8988T (cell line): ENCODE results near the gene FZR1.
"Not testable (repeated sequence)": the region's sequence is repeated elsewhere in the genome, so short reads cannot be mapped to it uniquely, and the experiment has no call there.

ENCODE experiments used
- DNase-seq: peaks from one replicate; pipeline ENCODE4 v3.0.0; 2011

FZR1 gene

DNA sequence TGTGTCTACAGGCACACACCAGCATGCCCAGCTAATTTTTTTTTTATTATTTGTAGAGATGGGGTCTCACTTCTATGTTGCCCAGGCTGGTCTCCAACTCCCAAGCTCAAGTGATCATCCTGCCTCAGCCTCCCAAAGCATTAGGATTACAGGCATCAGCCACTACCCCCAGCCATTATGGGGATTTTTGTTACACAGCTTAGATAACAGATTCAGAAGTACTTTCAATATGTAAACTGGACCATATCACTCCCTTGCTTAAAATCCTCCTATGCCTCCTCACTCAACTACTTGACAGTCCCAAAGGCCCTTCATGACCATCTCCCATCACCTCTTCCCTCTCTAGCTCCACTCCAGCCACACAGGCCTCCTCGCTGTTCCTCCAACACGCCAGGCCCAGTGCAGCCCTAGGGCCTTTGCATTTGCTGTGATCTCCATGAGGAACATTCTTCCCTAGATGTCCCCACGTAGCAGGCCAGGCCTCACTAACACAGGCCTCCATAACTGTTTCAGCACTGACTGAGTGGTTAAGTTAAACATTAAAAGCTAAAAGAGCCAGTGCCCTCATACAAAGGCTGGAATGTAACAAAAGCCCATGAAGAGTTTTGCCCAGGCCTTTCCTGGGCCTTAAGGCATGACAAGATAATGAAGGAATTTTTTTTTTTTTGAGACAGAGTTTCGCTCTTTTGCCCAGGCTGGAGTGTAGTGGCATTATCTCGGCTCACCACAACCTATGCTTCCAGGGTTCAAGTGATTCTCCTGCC lies 8.2 kb upstream of the FZR1 start:
- no peak for DNase-seq

DNA sequence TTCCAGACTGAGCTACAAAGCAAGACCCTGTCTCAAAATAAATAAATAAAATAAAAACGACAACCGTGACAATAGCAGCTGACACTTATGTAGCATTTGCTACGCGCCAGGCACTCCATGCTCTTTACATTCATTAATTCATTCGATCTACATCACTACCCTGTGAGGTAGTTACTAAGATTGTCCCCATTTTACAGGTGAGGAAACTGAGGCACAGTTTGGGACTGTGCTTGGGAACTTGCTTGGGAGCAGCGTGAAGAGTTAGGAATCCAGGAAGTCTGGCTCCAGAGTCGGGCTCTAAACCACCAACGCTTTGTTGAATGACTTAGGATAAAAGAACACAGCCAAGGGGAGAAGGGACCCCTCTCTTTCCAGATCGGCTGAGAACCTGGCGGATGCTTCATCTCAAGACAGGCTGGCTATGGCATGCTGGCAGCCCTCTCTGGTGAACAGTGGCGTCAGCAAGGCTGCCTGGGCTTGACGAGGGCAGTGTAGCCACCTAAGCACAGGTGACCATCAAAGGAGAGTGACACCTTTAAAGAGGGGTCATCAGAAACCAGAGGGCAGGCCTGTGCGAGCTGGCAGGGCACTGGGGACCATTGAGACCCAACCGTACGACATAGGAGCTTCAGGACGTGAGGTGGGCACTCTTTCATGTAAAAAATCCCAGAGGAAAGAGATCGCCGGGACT lies 6.2 kb upstream of the FZR1 start:
- DNase-seq = no peak

DNA sequence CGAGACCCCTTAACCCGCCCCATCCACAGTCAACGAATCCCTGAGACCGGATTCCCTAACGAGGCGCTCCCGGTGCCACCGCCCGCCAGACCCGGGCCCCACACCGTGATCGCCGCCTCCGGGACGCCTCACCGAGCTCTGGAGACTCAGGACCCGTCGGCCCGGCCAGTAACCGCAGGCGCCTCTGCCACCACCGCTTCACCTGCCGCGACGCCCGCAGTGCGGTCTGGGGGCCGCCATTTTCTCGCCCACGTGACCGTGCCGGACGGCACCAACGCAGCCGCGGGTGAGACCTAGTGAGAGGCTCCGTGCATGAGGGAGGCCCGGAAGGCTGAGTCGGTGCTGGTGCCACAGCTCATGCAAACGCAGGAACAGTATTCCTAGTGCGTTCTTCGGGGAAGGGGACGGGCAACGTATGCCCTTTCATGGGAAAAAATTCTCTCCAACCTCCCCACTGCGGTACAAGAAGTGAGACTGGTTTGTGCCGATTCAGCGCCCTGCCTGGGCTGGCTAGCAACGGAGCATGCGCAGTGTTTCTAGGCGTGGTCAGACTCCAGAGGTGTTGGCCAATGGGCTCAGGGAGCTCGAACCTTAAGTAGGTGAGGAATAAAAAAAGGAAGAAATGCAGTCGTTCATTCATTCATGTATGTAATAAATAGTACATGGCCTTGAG lies 5.5 kb upstream of the FZR1 start, which contains the start of gene DOHH:
Gene DOHH, minus strand, starts transcription at position 246 of the 673 bp plus-strand sequence. CDS start 3,860 bp downstream, outside the sequence.
- peak; percentile 98 for DNase-seq

DNA sequence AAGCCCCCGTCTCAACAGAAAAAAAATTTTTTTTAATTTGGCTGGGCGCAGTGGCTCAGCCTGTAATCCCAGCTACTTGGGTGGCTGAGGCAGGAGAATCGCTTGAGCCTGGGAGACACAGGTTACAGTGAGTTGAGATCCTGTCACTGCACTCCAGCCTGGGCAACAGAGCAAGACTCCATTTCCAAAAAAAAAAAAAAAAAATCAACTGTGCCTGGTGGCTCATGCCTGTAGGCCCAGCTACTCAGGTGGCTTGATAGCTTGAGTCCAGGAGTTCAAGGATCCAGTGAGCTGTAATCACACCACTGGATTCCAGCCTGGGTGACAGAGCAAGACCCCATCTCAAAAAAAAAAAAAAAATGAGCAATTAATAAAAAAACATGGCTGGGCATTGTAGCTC lies 4.3 kb upstream of the FZR1 start:
- no peak for DNase-seq

DNA sequence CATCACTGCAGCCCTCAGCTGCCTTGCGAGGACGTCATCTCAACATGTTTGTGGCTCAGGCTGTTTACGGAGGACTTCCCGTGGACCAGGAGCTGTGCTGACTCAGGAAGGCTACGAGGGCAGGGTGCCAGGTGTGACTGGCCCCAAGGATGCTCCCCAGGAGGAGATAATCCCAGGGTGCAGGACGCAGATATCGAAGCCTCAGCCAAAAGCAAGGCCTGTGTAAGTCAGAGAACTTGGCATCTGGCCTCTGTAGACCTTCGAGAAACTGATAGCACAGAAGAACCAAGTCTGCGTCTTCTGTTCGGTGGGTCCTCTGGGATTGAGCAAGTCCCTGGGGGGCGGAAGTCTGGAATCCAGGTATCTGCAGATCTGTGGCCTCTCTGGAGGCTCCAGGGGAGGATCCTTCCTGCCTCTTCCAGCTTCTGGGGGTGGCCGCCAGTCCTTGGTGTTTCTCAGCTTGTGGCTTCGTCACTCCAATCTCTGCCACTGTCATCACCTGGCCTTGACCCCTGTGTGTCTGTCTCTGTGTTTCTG lies 3.0 kb upstream of the FZR1 start:
- DNase-seq = no peak

DNA sequence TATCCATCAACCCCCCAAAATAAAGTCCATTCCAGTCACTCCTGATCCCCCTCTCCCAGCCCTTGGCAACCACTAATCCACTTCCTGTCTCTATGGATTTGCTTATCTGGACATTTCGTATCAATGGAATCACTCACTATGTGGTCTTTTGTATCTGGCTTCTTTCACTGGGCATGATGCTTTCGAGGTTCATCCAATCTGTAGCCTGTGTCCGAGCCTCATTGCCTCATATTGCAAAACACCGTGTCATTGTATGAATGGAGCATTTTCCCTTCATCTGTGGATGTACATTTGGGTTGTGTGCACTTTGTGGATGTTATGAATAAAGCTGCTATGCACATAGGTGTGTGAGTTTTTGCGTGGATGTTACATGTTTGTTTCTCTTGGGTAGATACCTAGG lies 1.4 kb upstream of the FZR1 start:
- DNase-seq = no peak

DNA sequence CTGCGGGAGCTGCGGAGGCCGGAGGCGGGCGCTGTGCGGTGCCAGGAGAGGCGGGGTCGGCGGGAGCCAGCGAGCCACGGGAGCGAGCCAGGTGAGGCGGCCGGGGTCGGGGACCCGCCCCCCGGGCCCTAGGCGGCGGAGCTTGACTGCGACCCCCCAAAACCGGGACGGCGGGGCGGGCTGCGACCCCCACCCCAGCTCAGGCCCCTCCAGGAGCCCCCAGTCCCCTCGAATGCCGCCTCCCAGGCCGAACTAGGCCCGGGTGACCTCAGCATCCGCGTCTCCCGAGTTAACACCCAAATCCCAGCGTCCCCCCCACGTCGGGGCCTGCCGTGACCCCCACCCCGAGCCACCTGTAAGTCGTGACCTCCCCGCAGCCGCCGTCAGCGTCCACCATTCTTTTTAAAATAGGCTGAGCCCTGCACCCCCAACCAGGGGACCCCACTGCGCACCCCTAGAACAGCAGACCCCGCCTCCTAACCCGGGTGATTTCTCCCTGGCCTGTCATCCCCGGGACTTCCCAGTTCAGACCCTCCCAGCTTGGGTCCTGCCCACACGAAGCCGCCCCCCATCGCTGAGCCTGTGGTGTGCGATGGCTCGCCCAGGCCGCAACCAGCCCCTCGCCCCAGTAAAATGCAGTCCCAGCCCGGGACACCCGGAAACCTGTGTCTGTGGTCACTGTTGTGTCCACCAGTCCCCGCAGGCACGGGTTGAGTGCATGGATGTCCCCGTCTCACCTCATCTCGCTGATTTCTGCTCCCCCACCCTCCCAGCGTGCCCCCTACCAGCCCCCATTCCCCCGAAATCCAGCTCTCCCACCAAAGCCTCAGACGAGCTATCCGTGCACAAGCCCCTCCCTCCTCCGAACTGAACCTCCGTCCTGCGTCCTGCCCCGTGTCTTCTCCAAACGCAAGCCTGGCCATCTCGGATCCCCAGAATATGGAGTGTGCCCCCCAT lies 551 bp downstream of the FZR1 start:
- DNase-seq = no peak

DNA sequence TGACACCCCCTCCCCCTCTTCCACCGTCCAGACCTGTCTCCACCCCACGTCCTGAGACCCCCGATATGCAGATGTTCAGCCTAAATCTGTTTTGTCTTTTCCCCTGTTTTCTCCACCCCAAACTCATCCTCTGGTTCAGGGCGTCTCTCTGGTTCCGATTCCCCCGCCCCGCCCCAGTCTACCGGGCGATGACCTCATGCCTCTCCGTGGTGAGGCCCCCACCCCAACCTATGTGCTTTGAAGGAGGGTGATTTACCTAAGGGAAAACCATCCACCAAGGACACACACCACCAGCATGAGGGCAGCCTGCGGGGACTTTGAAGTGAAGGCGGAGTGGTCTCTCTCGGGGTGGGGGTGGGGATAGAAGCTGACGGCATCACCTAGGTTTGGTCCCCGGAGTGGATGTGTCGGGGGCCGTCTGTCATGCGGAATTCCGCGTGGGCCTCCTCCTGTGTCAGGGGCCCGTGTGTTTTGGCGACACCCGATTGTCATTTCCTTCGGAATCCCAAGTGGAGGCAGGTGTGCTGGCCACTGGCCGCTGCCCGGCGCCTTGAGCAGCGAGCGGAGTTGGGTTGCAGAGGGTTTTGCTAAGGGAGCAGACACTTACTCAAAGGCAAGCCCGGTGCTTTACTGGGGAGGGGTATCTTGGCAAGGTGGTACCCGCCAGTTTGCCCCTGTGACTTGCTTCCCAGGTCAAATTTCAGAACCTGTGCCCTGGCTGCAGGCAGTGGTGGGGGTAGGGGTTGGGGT lies 1.4 kb downstream of the FZR1 start:
- no peak for DNase-seq

DNA sequence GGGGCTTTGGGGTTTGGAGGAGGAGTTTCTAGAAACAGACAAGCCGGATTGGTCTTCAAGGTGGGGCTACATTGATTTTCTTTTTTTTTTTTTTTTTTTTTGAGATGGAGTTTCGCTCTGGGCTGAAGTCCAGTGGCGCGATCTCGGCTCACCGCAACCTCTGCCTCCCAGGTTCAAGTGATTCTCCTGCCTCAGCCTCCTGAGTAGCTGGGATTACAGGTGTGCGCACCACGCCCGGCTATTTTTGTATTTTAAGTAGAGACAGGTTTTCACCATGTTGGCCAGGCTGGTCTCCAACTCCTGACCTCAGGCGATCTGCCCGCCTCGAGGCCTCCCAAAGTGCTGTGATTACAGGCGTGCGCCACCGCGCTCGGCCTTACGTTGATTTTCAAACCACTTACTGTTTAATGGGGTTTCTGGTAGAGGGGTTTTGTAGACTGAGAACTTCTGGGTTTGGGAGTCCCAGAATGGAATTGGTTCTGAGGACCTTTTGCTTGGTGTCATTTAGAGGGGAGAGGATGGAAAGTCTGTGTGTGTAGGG lies 2.1 kb downstream of the FZR1 start:
- not testable (repeated sequence) for DNase-seq

DNA sequence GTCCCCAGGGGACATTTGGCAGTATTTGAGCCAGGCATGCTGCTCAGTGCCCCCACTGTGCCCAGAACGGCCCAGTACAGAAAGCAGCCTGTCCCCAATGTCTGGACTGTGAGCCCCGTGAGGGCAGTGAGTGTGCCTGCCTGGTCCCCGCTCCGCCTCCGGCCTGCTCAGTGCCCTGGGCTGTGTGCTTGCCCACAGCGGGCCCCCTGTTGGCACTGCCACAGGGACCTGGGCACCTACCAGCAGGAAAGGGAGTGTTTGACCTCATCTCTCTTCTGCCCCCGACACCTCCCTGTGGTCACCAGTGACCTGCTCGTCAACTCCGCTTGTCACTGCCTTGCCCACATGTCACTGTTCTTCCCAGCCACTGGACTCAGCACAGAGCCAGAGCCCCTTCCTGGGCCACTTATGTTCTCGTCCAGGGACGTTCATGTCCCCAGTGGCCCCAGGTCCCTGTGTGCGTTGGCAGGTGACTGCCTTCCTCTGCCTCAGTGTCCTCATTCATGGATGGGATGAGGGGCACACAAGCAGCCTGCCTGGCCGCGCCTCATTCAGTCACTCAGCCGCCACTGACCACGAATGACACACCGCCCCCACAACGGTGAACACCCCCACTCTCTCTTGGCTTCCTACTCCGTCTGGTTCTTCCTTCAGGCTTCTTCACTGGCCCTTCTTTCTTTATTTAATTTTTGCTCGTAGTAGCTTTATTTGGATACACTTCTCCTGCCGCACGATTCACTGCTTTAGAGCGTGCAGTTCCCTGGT lies 2.8 kb downstream of the FZR1 start:
- DNase-seq = no peak

DNA sequence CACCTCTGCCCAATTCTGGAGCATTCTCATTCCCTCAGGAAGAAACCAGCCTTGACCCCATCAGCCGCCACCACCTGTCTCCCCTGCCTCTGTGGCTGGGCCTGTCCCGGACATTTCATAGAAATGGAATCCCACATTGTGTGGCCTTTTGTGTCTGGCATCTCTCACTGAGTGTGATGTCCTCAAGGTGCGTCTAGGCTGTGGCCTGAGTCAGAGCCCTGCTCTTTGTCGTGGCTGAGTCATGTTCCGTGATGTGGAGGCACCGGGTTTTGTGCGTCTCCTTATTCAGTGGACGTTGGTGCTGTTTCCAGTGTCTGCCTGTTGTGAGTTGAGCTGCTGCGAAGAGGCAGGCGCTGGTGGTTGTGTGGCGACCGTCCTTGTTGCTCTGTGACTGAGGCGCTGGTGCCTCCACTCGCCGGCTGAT lies 3.5 kb downstream of the FZR1 start:
- DNase-seq = no peak

DNA sequence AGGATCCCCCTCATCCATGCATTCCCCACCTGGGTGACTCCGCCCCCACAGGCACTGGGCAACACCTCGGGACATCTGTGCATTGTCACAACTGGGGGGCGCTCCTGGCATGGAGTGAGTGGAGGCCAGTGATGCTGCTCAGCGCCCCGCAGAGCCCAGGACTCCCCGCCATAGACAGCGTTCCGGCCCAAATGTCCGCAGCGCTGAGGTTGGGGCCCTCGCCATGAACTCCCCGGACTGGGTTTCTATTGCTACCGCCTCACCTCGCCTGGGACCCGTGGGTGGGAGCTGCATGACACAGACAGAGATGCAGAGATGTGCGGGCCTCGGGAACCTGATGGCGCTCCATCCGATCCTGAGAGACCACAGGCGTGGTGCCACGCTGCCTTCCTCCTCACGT lies 4.6 kb downstream of the FZR1 start:
- no peak for DNase-seq

DNA sequence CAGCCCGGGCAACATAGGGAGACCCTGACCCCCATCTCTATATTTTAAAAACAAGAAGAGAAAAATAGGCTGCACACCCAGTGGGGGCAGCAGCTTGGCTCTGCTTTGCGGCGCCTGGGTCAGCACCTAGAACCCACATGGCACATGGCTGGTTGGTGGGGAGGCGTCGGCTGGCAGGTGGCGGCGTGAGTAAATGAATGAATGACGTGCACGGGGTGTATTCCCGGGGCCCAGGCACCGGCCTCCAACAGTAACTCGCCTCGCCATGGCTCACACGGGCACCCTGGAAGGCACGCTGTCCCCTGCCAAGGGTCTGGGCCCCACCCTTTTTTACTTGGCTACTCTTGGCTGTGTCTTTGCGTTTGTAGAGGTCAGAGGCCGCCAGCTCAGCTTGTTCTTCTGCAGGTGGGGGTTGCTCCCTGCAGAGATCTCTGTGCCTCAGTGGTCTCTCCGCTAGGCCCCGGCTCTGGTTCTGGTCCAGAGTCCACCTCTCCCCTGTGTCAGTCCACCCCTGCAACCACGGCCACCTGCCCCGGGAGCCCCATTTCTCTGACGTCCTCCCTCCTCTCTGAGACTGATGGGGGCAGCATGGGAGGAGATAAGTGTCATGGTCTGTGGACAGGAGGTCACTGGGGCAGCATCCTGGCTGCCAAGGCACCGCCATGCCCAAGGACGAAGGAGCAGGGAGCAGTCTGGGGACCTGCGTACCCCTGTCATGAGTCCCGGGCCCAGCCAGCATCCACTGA lies 5.6 kb downstream of the FZR1 start:
- no peak for DNase-seq

DNA sequence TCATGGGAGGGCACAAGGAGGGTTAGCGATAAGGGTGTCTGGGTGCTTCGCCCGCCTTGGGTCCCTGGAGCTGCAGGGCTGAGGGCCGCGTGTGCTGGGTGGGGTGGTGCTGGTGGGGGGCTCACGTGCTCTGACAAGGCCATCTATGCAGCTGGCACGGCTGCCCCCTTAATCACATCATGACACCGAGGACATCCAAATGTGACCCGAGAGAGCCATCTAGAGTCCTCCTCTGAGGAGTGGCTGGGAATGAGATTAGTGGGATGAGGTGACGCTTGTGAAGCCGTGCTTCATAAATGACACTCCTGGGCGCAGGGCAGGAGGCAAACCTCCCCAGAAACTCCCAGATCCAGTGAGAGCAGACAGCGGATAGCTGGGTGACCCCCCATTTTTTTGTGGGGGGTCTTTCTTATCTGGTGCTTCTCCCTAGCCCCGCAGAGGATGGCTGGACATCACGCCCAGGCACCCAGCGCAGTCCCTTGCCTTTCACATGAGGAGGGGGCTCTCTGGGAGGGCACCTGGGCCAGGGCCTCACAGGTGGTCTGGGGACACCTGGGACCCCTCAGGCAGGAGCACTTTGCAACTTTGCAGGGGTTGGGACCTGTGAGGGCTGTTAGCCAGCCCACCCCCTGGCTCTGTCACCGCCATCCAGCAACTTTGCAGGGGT lies 6.6 kb downstream of the FZR1 start:
- no peak for DNase-seq

DNA sequence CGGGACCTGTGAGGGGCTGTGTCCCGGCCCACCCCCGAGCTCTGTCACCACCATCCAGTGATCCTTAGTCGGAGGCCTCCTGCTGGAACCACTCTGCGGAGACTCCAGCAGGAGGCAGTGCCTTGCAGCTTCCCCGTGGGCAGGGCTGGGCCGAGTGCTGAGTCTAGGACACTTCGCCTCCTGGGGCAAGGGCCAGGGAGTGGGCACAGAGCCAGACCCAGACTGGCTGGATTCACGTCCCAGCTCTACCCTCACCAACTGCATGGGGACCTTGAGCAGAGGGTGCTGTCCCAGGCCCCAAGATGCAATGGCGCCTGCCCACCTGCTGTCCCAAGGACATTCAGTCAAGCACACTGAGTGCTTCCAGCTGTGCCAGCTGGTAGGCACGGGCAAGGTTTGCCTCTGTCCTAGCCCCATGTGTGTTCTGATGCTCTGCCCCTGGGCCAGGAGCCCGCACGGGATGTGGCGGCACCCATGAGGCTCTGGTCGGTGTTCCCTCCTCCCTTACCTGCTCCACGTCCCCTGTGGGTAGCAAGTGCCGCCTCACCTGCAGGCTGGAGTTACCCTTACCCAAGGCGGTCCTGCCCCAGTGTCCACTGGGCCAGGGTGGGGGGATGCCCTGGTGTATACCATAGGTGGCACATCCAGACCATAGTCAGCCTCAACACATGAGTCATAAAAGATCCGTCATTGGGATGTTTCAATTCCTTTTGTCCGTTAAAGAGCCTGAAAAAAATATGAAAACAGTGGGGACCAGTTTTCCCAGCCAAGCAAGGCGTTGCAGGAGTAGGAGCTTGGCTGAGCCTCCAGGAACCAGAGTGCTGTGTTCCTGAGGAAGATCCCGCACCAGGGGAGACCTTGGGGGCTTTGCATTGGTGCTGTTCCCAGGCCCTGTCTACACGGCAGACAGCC lies 7.4 kb downstream of the FZR1 start:
- DNase-seq = no peak

DNA sequence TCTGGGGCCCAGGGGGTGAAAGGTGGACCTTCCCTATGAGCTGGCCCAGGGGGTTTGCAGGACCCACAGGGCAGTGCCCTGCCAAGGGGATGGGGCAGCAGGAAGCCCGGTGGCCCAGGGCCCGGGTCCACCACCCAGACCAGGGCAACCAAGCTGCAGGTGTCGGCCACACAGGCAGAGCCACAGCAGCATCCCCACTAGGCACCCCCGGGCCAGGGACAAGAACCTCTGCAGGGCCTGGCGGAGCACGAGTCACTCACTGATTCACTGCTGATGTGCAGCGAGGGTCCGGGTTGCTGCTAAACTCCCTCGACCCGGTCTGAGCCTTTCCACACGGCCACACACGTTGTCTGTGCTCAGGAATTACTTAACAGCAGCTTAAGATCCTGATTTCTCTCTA lies 8.8 kb downstream of the FZR1 start:
- DNase-seq = no peak

DNA sequence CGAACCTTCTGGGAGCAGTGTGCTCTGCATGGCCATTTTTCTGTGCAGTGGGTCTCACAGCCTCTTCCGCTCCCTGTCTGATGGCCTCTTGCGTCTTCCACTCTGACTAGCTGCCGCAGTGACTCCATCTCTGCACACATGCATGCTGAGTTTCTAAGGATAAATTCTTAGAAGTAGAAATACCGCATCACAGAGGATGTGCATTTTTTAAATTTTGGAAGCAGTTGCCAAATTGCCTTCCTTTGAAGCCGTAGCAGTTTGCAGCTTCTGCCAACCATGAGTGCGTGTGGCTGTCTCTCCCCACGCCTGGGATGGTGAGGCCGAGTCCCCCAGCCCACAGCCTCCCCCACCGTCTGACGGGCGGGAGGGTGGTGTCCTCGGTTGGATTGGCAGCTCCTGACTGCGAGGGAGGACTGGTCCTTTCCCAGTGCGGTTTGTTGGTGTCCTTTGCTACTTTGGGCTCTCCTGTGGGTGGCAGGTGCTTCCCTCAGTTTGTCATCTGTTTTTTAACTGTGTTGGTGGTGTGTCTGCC lies 9.8 kb downstream of the FZR1 start:
- DNase-seq = no peak

DNA sequence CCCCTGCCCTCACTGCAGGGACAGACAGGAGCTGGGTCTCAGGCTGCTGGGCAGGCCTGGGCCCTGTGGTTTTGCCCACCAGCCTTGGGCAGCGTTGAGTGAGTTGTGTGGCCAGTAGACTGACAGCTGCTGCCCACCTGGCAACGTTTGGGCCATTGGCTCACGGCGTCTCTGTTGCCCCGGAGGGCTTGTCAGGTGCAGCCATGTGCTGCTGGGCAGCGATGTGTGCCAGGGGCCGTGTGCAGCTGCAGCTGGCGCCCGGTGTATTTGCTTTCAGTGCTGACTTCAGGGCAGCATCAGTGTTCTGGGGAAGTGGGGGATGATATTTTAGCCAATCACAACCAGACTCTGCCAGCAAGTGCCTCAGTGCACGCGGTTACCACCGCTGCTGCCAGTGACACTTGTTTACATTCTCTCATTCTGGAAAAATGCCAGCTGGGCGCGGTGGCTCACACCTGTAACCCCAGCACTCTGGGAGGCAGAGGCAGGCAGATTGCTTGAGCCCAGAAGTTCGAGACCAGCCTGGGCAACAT lies 10.6 kb downstream of the FZR1 start:
- DNase-seq = no peak
